NCI-H526 (cell line): ENCODE measurements around the gene ITPR1.

Experiments
- DNase-seq, 2 experiments: peaks; one replicate each; lab custom pipeline; 2025; lab: John Stamatoyannopoulos, UW

ITPR1 gene

GRCh38 chr3:4491855-4492207 is 1.3 kb upstream of the ITPR1 start:
- no peak for DNase-seq

- DNase-seq, result peak; percentile 69 to 80
Observed at GRCh38 chr3:4492208-4493013, 737 bp upstream of the ITPR1 start.

- DNase-seq, result peak in 1 of 2 experiments; percentile 27
Observed at GRCh38 chr3:4493941-4494894, 1.1 kb downstream of the ITPR1 start.

GRCh38 chr3:4494895-4495264 is 1.7 kb downstream of the ITPR1 start:
- DNase-seq, result no peak

- DNase-seq, result no peak
Observed at GRCh38 chr3:4495294-4496086, 2.3 kb downstream of the ITPR1 start.

GRCh38 chr3:4496087-4496452 is 2.9 kb downstream of the ITPR1 start:
- no peak for DNase-seq

GRCh38 chr3:4497005-4497692 is 4.0 kb downstream of the ITPR1 start:
- no peak for DNase-seq

- DNase-seq, result no peak
Observed at GRCh38 chr3:4497843-4498324, 4.7 kb downstream of the ITPR1 start.

- DNase-seq, result no peak
Observed at GRCh38 chr3:4498446-4498845, 5.3 kb downstream of the ITPR1 start.

GRCh38 chr3:4501437-4501836 is 8.3 kb downstream of the ITPR1 start:
- peak; percentile 26 to 49 for DNase-seq

GRCh38 chr3:4501927-4502326 is 8.8 kb downstream of the ITPR1 start:
- no peak for DNase-seq

GRCh38 chr3:4503050-4503449 is 9.9 kb downstream of the ITPR1 start:
- no peak for DNase-seq

GRCh38 chr3:4504340-4505261 is 11.5 kb downstream of the ITPR1 start:
- peak in 1 of 2 experiments; percentile 15 for DNase-seq

GRCh38 chr3:4505688-4506558 is 12.8 kb downstream of the ITPR1 start:
- no peak for DNase-seq

- no peak for DNase-seq
Observed at GRCh38 chr3:4506559-4507023, 13.4 kb downstream of the ITPR1 start.

- no peak for DNase-seq
Observed at GRCh38 chr3:4507024-4507596, 14.0 kb downstream of the ITPR1 start.

GRCh38 chr3:4508048-4508981 is 15.2 kb downstream of the ITPR1 start:
- DNase-seq, result no peak

GRCh38 chr3:4509043-4509442 is 15.9 kb downstream of the ITPR1 start:
- DNase-seq, result no peak
